OCI-LY7 (cell line): ENCODE data around the gene CEP95. TPM values are rescaled to one million over a fixed set of nuclear protein-coding genes. Genes with fewer than 3 reads are reported as not detected.

Source experiments
- BruUV-seq: library from RNA; stranded (reverse); fragments of 400-500 nt; replicated peaks from 2 replicates; lab custom pipeline; 2021; lab: Mats Ljungman, UMichigan
- CTCF ChIA-PET: fragments of 300-600 bp; sonication (Branson Sonifier 250); formaldehyde crosslinking; loops from one replicate; lab custom pipeline; 2022; ENCODE audit warnings: antibody characterized with exemption; ENCODE audit not compliant: unreplicated experiment; lab: Charles Lee
- POLR2A ChIA-PET: fragments of 300-600 bp; sonication (Branson Sonifier 250); formaldehyde crosslinking; loops from one replicate; lab custom pipeline; 2022; ENCODE audit warnings: antibody characterized with exemption; lab: Charles Lee
- DNase-seq: peaks from one replicate; pipeline ENCODE4 v3.0.0-alpha.2; 2015; ENCODE audit warnings: low spot score
- H2AFZ ChIP-seq: fragments of 200-600 bp; sonication (generic), shearing (Covaris generic); 2 replicates; pipeline ENCODE4 v1.6.1; 2014; ENCODE audit warnings: mild to moderate bottlenecking, antibody characterized with exemption, low read length, moderate library complexity
- H3K27ac ChIP-seq: fragments of 200-600 bp; sonication (generic); 2 replicates; pipeline ENCODE4 v1.5.1; 2014; ENCODE audit warnings: mixed run types, low read depth, mild to moderate bottlenecking, moderate library complexity, low read length, inconsistent platforms; ENCODE audit not compliant: poor library complexity, severe bottlenecking
- H3K36me3 ChIP-seq: fragments of 200-600 bp; sonication (generic); 2 replicates; pipeline ENCODE4 v1.6.1; 2014; ENCODE audit warnings: mild to moderate bottlenecking, antibody characterized with exemption, low read length, moderate library complexity, mixed read lengths; ENCODE audit not compliant: insufficient read depth
- H3K4me1 ChIP-seq: fragments of 200-600 bp; sonication (generic); 2 replicates; pipeline ENCODE4 v1.5.1; 2014; ENCODE audit warnings: mild to moderate bottlenecking, low read length; ENCODE audit not compliant: insufficient read depth, poor library complexity, severe bottlenecking
- H3K4me2 ChIP-seq: fragments of 200-600 bp; sonication (generic); 2 replicates; pipeline ENCODE4 v1.6.1; 2014; ENCODE audit warnings: mild to moderate bottlenecking, low read length
- H3K4me3 ChIP-seq: fragments of 200-600 bp; sonication (generic); 2 replicates; pipeline ENCODE4 v1.5.1; 2014; ENCODE audit warnings: mild to moderate bottlenecking, low read depth, low read length; ENCODE audit not compliant: poor library complexity, severe bottlenecking
- H3K79me2 ChIP-seq: fragments of 200-600 bp; sonication (generic); 2 replicates; pipeline ENCODE4 v1.6.1; 2016; ENCODE audit warnings: low read depth, mild to moderate bottlenecking, low read length, moderate library complexity, mixed read lengths; ENCODE audit not compliant: insufficient read depth
- H3K9me2 ChIP-seq: fragments of 200-600 bp; sonication (generic); 2 replicates; pipeline ENCODE4 v1.6.1; 2016; ENCODE audit warnings: mild to moderate bottlenecking, low read length, mixed read lengths; ENCODE audit not compliant: insufficient read depth
- H3K9me3 ChIP-seq: fragments of 200-600 bp; sonication (generic); 2 replicates; pipeline ENCODE4 v1.6.1; 2014; ENCODE audit warnings: mild to moderate bottlenecking, mixed run types, low read length, mixed read lengths
- H4K20me1 ChIP-seq: fragments of 200-600 bp; sonication (generic); 2 replicates; pipeline ENCODE4 v1.6.1; 2014; ENCODE audit warnings: mild to moderate bottlenecking, antibody characterized with exemption, low read length, moderate library complexity, mixed read lengths; ENCODE audit not compliant: insufficient read depth
- EZH2phosphoT487 ChIP-seq: fragments of 200-600 bp; sonication (generic); IDR thresholded peaks from 2 replicates; pipeline ENCODE4 v1.6.1; 2018; ENCODE audit warnings: low read depth, borderline replicate concordance, mild to moderate bottlenecking, mixed run types, antibody characterized with exemption, low read length, moderate library complexity, mixed read lengths
- intact Hi-C: fragments of 100-400 bp; cut with micrococcal nuclease; formaldehyde crosslinking; loops from one replicate; pipeline ENCODE4 v1.10.0; 2022; ENCODE audit not compliant: unreplicated experiment
- total RNA-seq, 2 experiments: library from RNA; depleted of rRNA in 1 of 2; stranded (reverse); fragments of >200 nt in 1 of 2; shearing (Covaris generic) in 1 of 2; gene quantifications; 2 replicates each; pipeline ENCODE4 v1.2.3, GENCODE V29; 2014 to 2022
- TF ChIP-seq, protein P1 (sequence below): fragments of 200-600 bp; sonication (generic); conservative IDR thresholded peaks from 2 replicates; pipeline ENCODE4 v1.5.1; 2014; ENCODE audit warnings: mild to moderate bottlenecking, antibody characterized with exemption, low read length, moderate library complexity, mixed read lengths

Gene CEP95
- total RNA-seq, 2 experiments from 2014 or later: 62.7 to 89.6 TPM

DNA sequence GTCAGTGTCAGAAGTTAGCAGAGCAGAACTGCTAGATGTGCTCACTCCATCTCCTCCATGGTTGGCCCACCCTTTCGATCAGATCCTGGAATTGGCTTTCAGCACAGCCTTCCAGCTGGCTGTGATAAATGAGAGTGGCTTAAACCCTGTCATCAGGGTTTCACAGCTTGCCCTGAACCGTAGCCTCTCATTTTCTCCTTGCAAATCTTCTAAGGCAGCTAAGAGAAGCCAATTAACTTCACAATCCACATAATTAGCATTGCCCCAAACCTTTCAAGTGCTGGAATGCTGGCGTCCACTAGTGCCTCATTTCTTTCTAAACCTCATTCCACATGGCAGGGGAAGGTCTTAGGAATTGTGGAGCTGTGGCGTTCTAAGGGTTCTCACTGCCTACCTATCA is 36.2 kb upstream of the CEP95 start:
- no peaks in the 10 kb centered on the region for H3K9me2 ChIP-seq
- H3K9me3 ChIP-seq: no peaks in the 10 kb centered on the region
- DNase-seq: no peak
- ChIA-PET POLR2A (interaction anchor here (0.8 kb wide), 1 partner anchor 14 kb away, joined by 3 read pairs; no protein-coding TSS in a partner anchor), CTCF (no interaction called here)
- no peak overlapping the region for H3K4me3 ChIP-seq
- BruUV-seq: no TSS peak
- no peak overlapping the region for H2AFZ ChIP-seq
- H3K27ac ChIP-seq: no peak overlapping the region
- H3K36me3 ChIP-seq: peaks cover 89% of the 10 kb centered on the region
- TF ChIP-seq, protein P1, sequence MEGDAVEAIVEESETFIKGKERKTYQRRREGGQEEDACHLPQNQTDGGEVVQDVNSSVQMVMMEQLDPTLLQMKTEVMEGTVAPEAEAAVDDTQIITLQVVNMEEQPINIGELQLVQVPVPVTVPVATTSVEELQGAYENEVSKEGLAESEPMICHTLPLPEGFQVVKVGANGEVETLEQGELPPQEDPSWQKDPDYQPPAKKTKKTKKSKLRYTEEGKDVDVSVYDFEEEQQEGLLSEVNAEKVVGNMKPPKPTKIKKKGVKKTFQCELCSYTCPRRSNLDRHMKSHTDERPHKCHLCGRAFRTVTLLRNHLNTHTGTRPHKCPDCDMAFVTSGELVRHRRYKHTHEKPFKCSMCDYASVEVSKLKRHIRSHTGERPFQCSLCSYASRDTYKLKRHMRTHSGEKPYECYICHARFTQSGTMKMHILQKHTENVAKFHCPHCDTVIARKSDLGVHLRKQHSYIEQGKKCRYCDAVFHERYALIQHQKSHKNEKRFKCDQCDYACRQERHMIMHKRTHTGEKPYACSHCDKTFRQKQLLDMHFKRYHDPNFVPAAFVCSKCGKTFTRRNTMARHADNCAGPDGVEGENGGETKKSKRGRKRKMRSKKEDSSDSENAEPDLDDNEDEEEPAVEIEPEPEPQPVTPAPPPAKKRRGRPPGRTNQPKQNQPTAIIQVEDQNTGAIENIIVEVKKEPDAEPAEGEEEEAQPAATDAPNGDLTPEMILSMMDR: no peak
- no peak for TF ChIP-seq EZH2phosphoT487
- H3K4me1 ChIP-seq: peaks cover 6% of the 10 kb centered on the region
- no peaks in the 10 kb centered on the region for H4K20me1 ChIP-seq
- intact Hi-C loops: no loop called here
- no peak overlapping the region for H3K4me2 ChIP-seq
- no peaks in the 10 kb centered on the region for H3K79me2 ChIP-seq

DNA sequence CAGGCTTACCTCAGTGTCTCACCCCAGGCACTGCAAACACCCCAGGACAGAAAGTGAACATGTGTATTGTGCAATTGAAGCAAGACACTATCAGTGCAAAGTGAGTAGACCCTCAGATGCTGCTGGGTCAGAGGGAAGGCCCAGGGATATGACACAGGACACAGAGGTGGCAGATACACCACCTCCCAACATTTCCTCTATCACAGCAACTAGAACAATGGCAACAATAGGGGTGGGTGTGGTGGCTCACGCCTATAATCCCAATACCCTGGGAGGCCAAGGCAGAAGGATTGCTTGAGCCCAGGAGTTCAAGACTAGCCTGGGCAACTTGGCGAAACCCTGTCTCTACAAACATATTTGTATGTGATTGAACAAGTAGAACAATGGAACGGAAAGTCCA is 35.3 kb upstream of the CEP95 start:
- Histone ChIP-seq H3K9me3 (no peaks in the 10 kb centered on the region), H3K27ac (no peak overlapping the region), H3K4me2 (no peak overlapping the region), H4K20me1 (no peaks in the 10 kb centered on the region), H3K4me3 (no peak overlapping the region), H3K9me2 (no peaks in the 10 kb centered on the region), H3K36me3 (peaks cover 89% of the 10 kb centered on the region), H3K4me1 (peaks cover 6% of the 10 kb centered on the region), H3K79me2 (no peaks in the 10 kb centered on the region), H2AFZ (no peak overlapping the region)
- DNase-seq: no peak
- no TSS peak for BruUV-seq
- no peak for TF ChIP-seq EZH2phosphoT487
- TF ChIP-seq, protein P1: no peak
- CTCF ChIA-PET: no interaction called here
- POLR2A ChIA-PET: no interaction called here
- intact Hi-C loops: no loop called here

DNA sequence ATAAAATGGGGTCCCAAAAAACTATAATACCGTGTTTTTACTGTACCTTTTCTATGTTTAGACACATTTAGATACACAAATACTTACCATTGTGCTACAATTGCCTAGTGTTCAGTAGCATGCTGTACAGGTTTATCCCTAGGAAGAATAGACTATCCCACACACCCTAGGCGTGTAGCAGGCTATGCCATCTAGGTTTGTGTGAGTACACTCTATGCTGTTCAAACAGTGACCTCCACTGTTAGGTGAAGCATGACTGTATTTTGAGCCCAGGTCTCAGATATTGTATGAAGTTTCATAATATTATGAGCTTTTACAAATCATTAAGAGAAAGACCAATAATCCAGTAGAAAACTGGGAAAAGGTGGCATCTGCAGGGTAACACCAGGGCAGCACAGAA is 34.2 kb upstream of the CEP95 start:
- ChIA-PET CTCF (no interaction called here), POLR2A (interaction anchor here (0.5 kb wide), 2 partner anchors 308 to 627 kb away, joined by 3 to 4 read pairs; no protein-coding TSS in a partner anchor)
- Histone ChIP-seq H3K4me2 (no peak overlapping the region), H3K79me2 (no peaks in the 10 kb centered on the region), H3K9me3 (no peaks in the 10 kb centered on the region), H2AFZ (no peak overlapping the region), H3K9me2 (no peaks in the 10 kb centered on the region), H3K4me3 (no peak overlapping the region), H3K36me3 (peaks cover 90% of the 10 kb centered on the region), H4K20me1 (no peaks in the 10 kb centered on the region), H3K4me1 (peaks cover 6% of the 10 kb centered on the region), H3K27ac (no peak overlapping the region)
- intact Hi-C loops: no loop called here
- TF ChIP-seq, protein P1: no peak
- TF ChIP-seq EZH2phosphoT487: no peak
- BruUV-seq: TSS peak; percentile 48
- no peak for DNase-seq
